ENCODE results near the gene MYO3A.

Gene MYO3A, protein sequence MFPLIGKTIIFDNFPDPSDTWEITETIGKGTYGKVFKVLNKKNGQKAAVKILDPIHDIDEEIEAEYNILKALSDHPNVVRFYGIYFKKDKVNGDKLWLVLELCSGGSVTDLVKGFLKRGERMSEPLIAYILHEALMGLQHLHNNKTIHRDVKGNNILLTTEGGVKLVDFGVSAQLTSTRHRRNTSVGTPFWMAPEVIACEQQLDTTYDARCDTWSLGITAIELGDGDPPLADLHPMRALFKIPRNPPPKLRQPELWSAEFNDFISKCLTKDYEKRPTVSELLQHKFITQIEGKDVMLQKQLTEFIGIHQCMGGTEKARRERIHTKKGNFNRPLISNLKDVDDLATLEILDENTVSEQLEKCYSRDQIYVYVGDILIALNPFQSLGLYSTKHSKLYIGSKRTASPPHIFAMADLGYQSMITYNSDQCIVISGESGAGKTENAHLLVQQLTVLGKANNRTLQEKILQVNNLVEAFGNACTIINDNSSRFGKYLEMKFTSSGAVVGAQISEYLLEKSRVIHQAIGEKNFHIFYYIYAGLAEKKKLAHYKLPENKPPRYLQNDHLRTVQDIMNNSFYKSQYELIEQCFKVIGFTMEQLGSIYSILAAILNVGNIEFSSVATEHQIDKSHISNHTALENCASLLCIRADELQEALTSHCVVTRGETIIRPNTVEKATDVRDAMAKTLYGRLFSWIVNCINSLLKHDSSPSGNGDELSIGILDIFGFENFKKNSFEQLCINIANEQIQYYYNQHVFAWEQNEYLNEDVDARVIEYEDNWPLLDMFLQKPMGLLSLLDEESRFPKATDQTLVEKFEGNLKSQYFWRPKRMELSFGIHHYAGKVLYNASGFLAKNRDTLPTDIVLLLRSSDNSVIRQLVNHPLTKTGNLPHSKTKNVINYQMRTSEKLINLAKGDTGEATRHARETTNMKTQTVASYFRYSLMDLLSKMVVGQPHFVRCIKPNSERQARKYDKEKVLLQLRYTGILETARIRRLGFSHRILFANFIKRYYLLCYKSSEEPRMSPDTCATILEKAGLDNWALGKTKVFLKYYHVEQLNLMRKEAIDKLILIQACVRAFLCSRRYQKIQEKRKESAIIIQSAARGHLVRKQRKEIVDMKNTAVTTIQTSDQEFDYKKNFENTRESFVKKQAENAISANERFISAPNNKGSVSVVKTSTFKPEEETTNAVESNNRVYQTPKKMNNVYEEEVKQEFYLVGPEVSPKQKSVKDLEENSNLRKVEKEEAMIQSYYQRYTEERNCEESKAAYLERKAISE (N-terminal part only)

DNA sequence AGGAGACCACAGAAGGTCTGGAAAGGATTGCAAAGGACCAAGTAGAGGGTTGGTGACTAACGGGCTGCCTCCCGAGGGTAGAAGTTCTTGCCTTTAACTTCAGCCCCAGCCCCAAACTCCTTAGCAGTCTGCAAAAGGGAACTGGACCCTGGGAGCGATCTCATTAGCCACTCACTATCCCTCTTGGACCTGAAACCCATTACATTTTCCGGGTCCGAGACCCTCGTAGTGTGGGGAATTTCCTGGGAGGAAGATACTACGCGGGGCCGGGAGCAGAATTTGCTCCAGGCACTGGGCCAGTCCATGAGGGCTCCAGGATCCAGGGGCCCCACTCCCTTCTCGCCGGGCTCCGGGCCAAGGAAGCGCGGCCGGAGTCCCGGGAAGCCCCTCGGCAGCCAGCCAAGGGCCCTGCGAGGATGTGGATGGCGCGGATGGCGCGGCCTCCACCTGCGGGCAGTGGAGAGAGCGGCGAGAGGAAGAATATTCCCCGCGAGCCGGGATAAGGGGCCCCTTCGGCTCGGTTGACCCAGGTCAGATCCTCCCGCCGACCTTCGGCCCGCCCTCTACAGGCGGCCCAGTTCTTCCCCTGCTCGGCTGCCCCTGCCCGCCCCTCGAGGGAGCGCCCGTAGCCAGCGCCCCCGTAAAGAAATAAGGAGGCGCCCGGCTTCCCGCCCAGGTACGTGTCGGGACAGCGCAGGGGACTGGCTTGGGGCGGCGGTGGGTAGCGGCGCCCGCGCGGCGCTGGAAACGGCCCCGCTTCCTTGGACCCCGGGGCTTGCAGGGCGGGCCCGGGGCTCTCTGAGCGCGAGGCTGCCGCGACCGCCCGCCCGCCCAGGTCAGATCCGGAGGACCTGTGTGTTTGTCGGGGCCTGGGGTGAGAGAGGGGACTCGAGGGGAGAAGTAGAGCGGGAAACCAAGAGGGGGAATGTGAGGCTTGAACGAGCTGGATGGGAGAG is at the start of gene MYO3A:
Gene MYO3A, plus strand, starts transcription at position 577 of the 956 bp plus-strand sequence. CDS start 17,882 bp downstream, outside the sequence.
- DNase-seq (ENCODE audit: low read depth) = no peak

GRCh38 chr10:25888627-25889026 is 45.4 kb upstream of the MYO3A start:
- DNase-seq (ENCODE audit: low read depth) = no peak

DNA sequence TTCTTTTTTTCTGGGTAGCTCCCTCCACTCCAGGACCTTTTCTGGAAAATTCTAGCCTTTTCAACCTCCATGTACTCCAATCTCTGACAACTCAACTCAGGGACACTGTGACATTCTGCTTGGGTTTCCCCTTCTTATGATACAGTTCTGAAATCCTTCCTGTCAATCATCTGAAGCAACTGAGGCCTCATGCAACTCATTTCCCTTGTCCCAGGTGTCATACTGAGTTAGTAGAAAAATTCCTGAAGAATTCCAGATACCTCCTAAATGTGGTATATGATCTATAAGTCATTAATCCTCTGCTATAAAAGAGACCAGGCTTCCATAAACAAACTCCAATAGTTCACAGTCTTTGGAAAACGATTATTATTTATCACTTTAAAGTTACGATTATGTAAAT is 43.0 kb upstream of the MYO3A start:
- DNase-seq (ENCODE audit: low read depth) = no peak

DNA sequence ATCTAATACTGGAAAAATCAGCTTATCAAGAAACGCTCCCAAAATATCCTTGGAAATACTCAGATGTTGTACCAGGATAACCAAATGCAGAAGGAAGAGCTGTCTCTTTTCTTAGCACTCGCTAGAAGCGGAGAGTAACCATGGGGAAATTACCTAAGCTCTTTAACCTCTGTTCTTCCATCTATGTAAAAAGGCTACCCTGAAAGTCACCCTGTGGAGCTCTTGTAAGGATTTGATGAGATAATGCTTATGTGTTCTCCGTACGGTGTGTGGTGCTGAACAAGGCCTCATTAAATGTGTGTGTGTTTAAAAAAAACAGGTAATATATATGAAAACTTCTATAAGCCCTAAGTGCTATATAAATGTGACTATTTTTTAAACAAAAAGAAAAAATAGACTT is 38.2 kb upstream of the MYO3A start:
- no peak for DNase-seq (ENCODE audit: low read depth)

DNA sequence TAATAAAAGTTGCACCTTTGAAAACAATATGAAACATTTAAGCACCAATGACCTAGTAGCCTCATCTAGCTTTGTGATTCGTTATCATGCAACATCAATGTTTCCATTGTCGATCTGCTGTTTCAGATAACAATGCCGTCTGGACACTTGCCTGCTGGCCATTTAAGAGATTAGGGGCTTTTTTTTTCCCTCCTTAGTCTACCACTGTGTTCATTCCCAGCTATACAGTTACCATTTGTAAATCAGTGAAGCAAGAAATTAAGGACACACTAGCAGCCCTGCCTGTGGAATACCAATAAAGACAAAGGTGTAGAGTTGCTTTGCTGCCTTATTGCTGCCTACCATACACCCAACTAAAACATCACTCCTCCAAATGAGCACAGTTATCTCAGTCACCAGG is 37.6 kb upstream of the MYO3A start:
- DNase-seq (ENCODE audit: low read depth) = no peak

DNA sequence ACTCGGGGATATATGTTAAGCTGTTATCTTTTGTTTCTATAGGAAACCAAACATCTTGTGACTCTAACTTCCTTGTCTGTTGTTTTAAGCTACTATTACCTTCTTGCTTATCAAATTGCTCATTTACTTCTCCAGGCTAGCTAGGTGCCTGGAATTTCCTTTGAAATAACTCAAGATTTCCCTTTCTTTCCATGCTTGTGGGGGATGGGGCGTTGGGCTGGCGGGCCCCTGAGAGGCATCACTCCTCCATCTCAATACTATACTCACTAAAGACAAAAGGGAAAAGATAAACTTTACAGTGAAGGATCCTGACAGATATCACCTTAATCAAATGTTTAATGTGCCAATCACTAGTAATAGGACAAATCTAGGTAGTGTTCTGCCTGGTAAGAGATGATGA is 34.7 kb upstream of the MYO3A start:
- no peak for DNase-seq (ENCODE audit: low read depth)

- no peak for DNase-seq (ENCODE audit: low read depth)
Observed at GRCh38 chr10:25901199-25901598, 32.8 kb upstream of the MYO3A start.

DNA sequence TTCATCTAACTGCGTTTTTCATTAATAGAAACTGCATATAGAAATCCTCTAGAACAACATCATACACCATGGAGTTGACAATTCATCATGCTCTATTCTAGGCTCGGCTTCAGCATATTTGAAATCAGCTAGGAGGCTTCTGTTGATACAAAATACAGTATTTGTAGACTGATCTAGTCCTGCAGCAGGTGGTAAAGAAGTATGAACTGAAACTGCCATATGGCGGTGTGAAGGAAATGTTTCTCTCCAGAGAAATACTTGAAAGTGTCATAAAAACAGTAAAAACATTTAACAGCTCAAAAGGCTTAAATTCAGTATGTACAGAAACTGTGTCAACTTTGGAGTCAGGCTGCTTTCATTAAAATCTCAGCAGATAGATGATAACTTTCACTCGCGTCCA is 32.0 kb upstream of the MYO3A start:
- no peak for DNase-seq (ENCODE audit: low read depth)

GRCh38 chr10:25907261-25907660 is 26.8 kb upstream of the MYO3A start:
- no peak for DNase-seq (ENCODE audit: low read depth)

GRCh38 chr10:25912866-25913265 is 21.2 kb upstream of the MYO3A start:
- no peak for DNase-seq (ENCODE audit: low read depth)

DNA sequence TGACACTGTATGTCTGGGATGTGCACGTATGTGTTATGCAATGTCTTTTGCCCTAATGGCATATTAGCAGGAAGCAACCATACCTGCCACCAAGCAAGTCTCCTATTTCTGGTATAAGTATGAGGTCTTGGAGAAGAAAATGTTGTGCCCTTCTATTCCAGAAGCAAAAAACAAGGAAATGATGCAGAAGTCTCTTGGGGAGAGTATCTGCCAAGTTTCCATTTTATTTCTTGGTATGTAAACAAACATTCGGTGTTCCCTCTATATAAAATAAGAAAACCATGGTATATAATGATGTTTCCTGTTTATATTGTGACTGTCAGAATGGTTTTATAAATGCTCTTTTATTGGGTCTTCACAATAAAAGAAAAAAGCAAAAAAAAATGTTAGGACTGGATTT is 19.3 kb upstream of the MYO3A start:
- DNase-seq (ENCODE audit: low read depth) = no peak

- DNase-seq (ENCODE audit: low read depth) = no peak
Observed at GRCh38 chr10:25934621-25935139, 651 bp downstream of the MYO3A start.

DNA sequence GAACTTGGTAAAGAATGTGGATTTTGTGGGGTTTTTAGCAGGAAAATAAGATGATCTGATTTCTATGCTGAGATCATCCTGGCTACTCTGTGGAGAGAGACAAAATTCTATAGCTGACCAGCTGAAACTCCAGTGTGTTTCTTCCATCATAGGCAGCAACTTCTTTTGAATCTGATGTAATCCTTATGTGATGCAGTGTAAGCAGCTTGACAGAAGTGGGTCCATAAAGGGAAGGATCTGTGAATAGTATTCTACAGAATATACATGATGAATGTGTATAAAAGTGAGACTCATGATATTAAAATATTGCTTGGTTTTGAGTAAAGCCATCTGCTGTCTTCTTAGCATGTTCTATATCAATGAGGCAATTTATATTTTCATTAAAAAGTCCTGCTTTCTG is 4.4 kb downstream of the MYO3A start:
- DNase-seq (ENCODE audit: low read depth) = no peak

DNA sequence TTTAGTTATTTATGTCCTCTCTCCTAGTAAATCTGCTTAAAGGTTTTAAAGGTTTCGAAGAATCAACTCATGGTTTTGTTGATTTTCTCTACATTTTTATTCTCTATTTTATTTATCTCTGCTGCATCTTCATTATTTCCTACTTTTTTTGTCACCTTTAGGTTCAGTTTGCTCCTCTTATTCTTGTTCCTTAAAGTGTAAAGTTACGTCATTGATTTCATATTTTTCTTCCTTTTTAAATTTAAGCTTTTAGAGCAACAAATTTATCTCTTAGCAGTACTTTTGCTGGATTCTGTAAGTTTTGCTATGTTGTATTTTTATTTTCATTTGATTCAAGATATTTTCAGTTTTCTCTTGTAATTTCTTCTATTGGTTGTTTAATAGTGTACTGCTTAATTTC is 10.7 kb downstream of the MYO3A start:
- DNase-seq (ENCODE audit: low read depth) = no peak

DNA sequence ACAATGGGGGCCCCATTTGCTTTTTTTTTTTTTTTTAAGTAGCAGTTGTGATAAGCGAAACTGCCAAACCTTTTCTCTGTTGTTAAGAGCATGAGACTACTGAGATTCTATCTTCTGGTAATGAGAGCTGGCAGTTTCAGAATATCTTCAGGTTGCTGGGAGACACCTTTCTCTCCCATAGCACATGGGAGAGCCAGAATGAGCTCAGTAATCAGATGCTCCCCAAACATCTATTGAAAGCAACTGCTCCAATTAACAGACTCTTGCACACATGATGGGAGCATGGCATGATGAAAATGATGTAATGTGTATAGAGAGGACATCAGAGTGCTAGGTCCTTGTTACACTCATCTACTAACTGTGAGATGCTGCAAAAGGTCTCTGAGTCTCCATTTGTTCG is 18.8 kb downstream of the MYO3A start:
- no peak for DNase-seq (ENCODE audit: low read depth)

GRCh38 chr10:25954851-25955250 is 20.8 kb downstream of the MYO3A start:
- no peak for DNase-seq (ENCODE audit: low read depth)

GRCh38 chr10:25959540-25960232 is 25.7 kb downstream of the MYO3A start:
- no peak for DNase-seq (ENCODE audit: low read depth)

DNA sequence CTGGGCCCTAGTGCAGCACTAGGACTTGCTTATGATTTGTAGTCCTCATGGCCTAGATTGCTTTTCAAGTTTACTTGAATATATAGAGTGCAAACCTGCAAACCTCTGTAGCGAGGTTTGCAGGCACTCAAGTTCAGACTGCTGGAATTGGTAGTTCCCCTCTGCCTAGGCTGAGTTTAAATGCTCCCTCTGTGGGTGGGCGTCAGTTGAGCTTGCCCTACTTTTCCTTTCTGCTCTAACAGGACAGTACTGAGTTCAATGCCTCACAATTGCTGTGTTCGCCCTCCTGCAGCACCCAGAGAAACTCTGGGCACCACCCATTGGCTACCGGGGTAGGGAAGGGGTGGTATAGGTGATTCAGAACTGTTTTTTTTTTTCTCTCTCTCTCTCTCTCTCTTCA is 31.6 kb downstream of the MYO3A start:
- DNase-seq (ENCODE audit: low read depth) = no peak

- DNase-seq (ENCODE audit: low read depth) = no peak
Observed at GRCh38 chr10:25966844-25967243, 32.8 kb downstream of the MYO3A start.

DNA sequence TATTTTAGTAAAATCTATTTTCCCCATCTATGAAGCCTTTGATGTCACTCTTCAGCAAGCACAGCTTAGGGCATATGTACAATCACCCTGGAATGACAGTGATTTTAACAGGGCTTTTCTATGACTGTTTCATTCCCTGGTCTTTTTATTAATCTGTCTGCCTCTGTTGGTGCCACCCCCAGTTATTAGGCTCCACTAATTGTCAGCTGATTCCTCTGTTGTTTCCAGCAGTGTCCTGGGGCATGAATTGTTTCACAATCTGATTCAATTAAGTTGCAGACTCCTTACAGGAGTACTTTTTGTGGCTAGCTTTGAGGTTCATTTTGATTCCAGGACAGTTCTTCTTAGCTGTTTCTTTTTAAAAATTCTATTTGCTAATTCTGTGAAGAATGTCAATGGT is 38.6 kb downstream of the MYO3A start:
- DNase-seq (ENCODE audit: low read depth) = no peak
